Immature natural killer cell (primary cell): ENCODE results near the gene SIRT7. TPM values are rescaled to one million over a fixed set of nuclear protein-coding genes. Genes with fewer than 3 reads are reported as not detected.

ENCODE experiments used
- DNase-seq, 3 donors: peaks; one replicate each; pipeline ENCODE4 v3.0.0; 2022; ENCODE audit warnings: mixed read lengths in 1 of 3
- H3K27ac Mint-ChIP-seq, 6 donors: one replicate each; pipeline ENCODE4 v1.8.0; 2020; ENCODE audit warnings: mixed read lengths in 6 of 6, mild to moderate bottlenecking in 5 of 6, inconsistent platforms in 4 of 6, moderate library complexity in 3 of 6
- H3K27me3 Mint-ChIP-seq, 3 donors: one replicate each; pipeline ENCODE4 v1.8.0; 2020 to 2021; ENCODE audit warnings: low read depth in 3 of 3, mild to moderate bottlenecking in 3 of 3, mixed read lengths in 3 of 3, moderate library complexity in 3 of 3, inconsistent platforms in 1 of 3
- H3K36me3 Mint-ChIP-seq, 3 donors: one replicate each; pipeline ENCODE4 v1.8.0; 2020; ENCODE audit warnings: mixed read lengths in 3 of 3, inconsistent platforms in 2 of 3, mild to moderate bottlenecking in 2 of 3
- H3K4me1 Mint-ChIP-seq, 2 donors: one replicate each; pipeline ENCODE4 v1.8.0; 2020; ENCODE audit warnings: inconsistent platforms in 2 of 2, mild to moderate bottlenecking in 2 of 2, mixed read lengths in 2 of 2, moderate library complexity in 1 of 2
- H3K4me3 Mint-ChIP-seq, 5 donors: one replicate each; pipeline ENCODE4 v1.8.0; 2020; ENCODE audit warnings: mild to moderate bottlenecking in 5 of 5, mixed read lengths in 5 of 5, inconsistent platforms in 3 of 5, moderate library complexity in 3 of 5
- H3K9me3 Mint-ChIP-seq, 6 donors: one replicate each; pipeline ENCODE4 v1.8.0; 2020; ENCODE audit warnings: mild to moderate bottlenecking in 6 of 6, mixed read lengths in 6 of 6, inconsistent platforms in 4 of 6, moderate library complexity in 3 of 6
- polyA plus RNA-seq, 3 donors: library from polyadenylated mRNA; unstranded; fragments of 300-500 nt; fragmentation: Illumina TruSeq; gene quantifications; one replicate each; pipeline ENCODE4 v1.2.3, GENCODE V29; 2021

SIRT7 gene
- polyA plus RNA-seq, 3 donors from 2014 or later: 27.2 to 54.7 (median 36.2) TPM

- no peak for DNase-seq
- Mint-ChIP-seq H3K36me3 (peaks cover 4 to 30% (median 14%) of the 10 kb centered on the region in 3 donors), H3K4me3 (peak overlapping the region; percentile 80 to 87 (median 82))
Measured at GRCh38 chr17:81890447-81891302, 27.3 kb downstream of the SIRT7 start.

GRCh38 chr17:81889602-81890001 is 28.4 kb downstream of the SIRT7 start:
- Mint-ChIP-seq H3K4me1 (peaks cover 22 to 24% of the 10 kb centered on the region in 2 donors), H3K9me3 (no peaks in the 10 kb centered on the region), H3K27ac (peak overlapping the region; percentile 50 to 92 (median 86)), H3K36me3 (peaks cover 4 to 30% (median 14%) of the 10 kb centered on the region in 3 donors), H3K4me3 (peak overlapping the region; percentile 66 to 87 (median 82)), H3K27me3 (peaks cover 6 to 17% (median 6%) of the 10 kb centered on the region in 3 donors)
- no peak for DNase-seq

More at GRCh38 chr17:81890447-81891302, 27.3 kb downstream of the SIRT7 start:
- Mint-ChIP-seq H3K27ac (peak overlapping the region; percentile 79 to 97 (median 90)), H3K4me1 (peaks cover 22 to 24% of the 10 kb centered on the region in 2 donors), H3K9me3 (no peaks in the 10 kb centered on the region), H3K27me3 (peaks cover 1 to 14% (median 6%) of the 10 kb centered on the region in 3 donors)

GRCh38 chr17:81888988-81889595 is 28.9 kb downstream of the SIRT7 start:
- DNase-seq: no peak
- Mint-ChIP-seq H3K27me3 (peaks cover 6 to 17% (median 6%) of the 10 kb centered on the region in 3 donors), H3K4me3 (peak overlapping the region; percentile 58 to 85 (median 66)), H3K36me3 (peaks cover 4 to 30% (median 14%) of the 10 kb centered on the region in 3 donors), H3K27ac (peak overlapping the region in 5 of 6 donors; percentile 49 to 83 (median 57)), H3K9me3 (no peaks in the 10 kb centered on the region), H3K4me1 (peaks cover 22 to 24% of the 10 kb centered on the region in 2 donors)

GRCh38 chr17:81888105-81888987 is 29.6 kb downstream of the SIRT7 start:
- Mint-ChIP-seq H3K36me3 (peaks cover 4 to 30% (median 14%) of the 10 kb centered on the region in 3 donors), H3K9me3 (no peaks in the 10 kb centered on the region), H3K4me1 (peaks cover 22 to 24% of the 10 kb centered on the region in 2 donors), H3K27me3 (peaks cover 6 to 17% (median 6%) of the 10 kb centered on the region in 3 donors), H3K27ac (peak overlapping the region in 5 of 6 donors; percentile 18 to 63 (median 49)), H3K4me3 (peak overlapping the region in 4 of 5 donors; percentile 15 to 66 (median 52))
- no peak for DNase-seq

- no peak for DNase-seq
- H3K36me3 Mint-ChIP-seq: peaks cover 4 to 34% (median 14%) of the 10 kb centered on the region in 3 donors
- H3K4me3 Mint-ChIP-seq: no peak overlapping the region
- H3K27ac Mint-ChIP-seq: peak overlapping the region in 1 of 6 donors; percentile 64
- H3K9me3 Mint-ChIP-seq: no peaks in the 10 kb centered on the region
- peaks cover 2 to 12% (median 6%) of the 10 kb centered on the region in 3 donors for H3K27me3 Mint-ChIP-seq
- H3K4me1 Mint-ChIP-seq: peaks cover 19 to 24% of the 10 kb centered on the region in 2 donors
Measured at GRCh38 chr17:81885869-81886548, 32.0 kb downstream of the SIRT7 start.

- peak overlapping the region in 3 of 6 donors; percentile 6 to 64 (median 43) for H3K27ac Mint-ChIP-seq
- DNase-seq: no peak
- no peaks in the 10 kb centered on the region for H3K9me3 Mint-ChIP-seq
- peaks cover 17 to 23% of the 10 kb centered on the region in 2 donors for H3K4me1 Mint-ChIP-seq
- H3K36me3 Mint-ChIP-seq: peaks cover 4 to 34% (median 14%) of the 10 kb centered on the region in 3 donors
- peaks cover 0 to 11% (median 6%) of the 10 kb centered on the region in 3 donors for H3K27me3 Mint-ChIP-seq
- no peak overlapping the region for H3K4me3 Mint-ChIP-seq
Measured at GRCh38 chr17:81885454-81885853, 32.5 kb downstream of the SIRT7 start.

GRCh38 chr17:81884968-81885367 is 33.0 kb downstream of the SIRT7 start:
- Mint-ChIP-seq H3K27ac (no peak overlapping the region), H3K27me3 (peaks cover 0 to 6% (median 6%) of the 10 kb centered on the region in 3 donors), H3K4me1 (peaks cover 12 to 18% of the 10 kb centered on the region in 2 donors), H3K9me3 (no peaks in the 10 kb centered on the region), H3K4me3 (no peak overlapping the region), H3K36me3 (peaks cover 4 to 34% (median 14%) of the 10 kb centered on the region in 3 donors)
- no peak for DNase-seq

- no peaks in the 10 kb centered on the region for H3K9me3 Mint-ChIP-seq
- no peak for DNase-seq
- H3K27me3 Mint-ChIP-seq: peaks cover 0 to 6% (median 5%) of the 10 kb centered on the region in 3 donors
- H3K27ac Mint-ChIP-seq: peak overlapping the region in 1 of 6 donors; percentile 31
- peaks cover 11 to 16% of the 10 kb centered on the region in 2 donors for H3K4me1 Mint-ChIP-seq
- H3K36me3 Mint-ChIP-seq: peaks cover 4 to 34% (median 14%) of the 10 kb centered on the region in 3 donors
- no peak overlapping the region for H3K4me3 Mint-ChIP-seq
Measured at GRCh38 chr17:81884520-81884919, 33.5 kb downstream of the SIRT7 start.

GRCh38 chr17:81879121-81879520 is 38.9 kb downstream of the SIRT7 start:
- H3K27me3 Mint-ChIP-seq: peaks cover 0 to 1% (median 0%) of the 10 kb centered on the region in 3 donors
- H3K27ac Mint-ChIP-seq: peak overlapping the region in 1 of 6 donors; percentile 60
- no peaks in the 10 kb centered on the region for H3K9me3 Mint-ChIP-seq
- H3K4me3 Mint-ChIP-seq: no peak overlapping the region
- DNase-seq: no peak
- H3K36me3 Mint-ChIP-seq: peaks cover 4 to 11% (median 10%) of the 10 kb centered on the region in 3 donors
- H3K4me1 Mint-ChIP-seq: no peaks in the 10 kb centered on the region

- H3K27ac Mint-ChIP-seq: peak overlapping the region in 1 of 6 donors; percentile 49
- peaks cover 0 to 2% (median 1%) of the 10 kb centered on the region in 3 donors for H3K27me3 Mint-ChIP-seq
- H3K36me3 Mint-ChIP-seq: peaks cover 4 to 11% (median 10%) of the 10 kb centered on the region in 3 donors
- no peaks in the 10 kb centered on the region for H3K4me1 Mint-ChIP-seq
- H3K4me3 Mint-ChIP-seq: no peak overlapping the region
- no peaks in the 10 kb centered on the region for H3K9me3 Mint-ChIP-seq
- no peak for DNase-seq
Measured at GRCh38 chr17:81878294-81878693, 39.7 kb downstream of the SIRT7 start.

- Mint-ChIP-seq H3K4me1 (peaks cover 0 to 3% of the 10 kb centered on the region in 2 donors), H3K4me3 (no peak overlapping the region), H3K27me3 (peaks cover 0 to 2% (median 0%) of the 10 kb centered on the region in 3 donors), H3K36me3 (peaks cover 4 to 11% (median 8%) of the 10 kb centered on the region in 3 donors), H3K27ac (no peak overlapping the region), H3K9me3 (no peaks in the 10 kb centered on the region)
- DNase-seq: no peak
Measured at GRCh38 chr17:81877569-81877968, 40.4 kb downstream of the SIRT7 start.

GRCh38 chr17:81871387-81872230 is 46.4 kb downstream of the SIRT7 start:
- H3K27me3 Mint-ChIP-seq: peaks cover 19 to 33% (median 23%) of the 10 kb centered on the region in 3 donors
- DNase-seq: peak; percentile 96 to 98 (median 98)
- peaks cover 0 to 4% (median 0%) of the 10 kb centered on the region in 3 donors for H3K36me3 Mint-ChIP-seq
- H3K27ac Mint-ChIP-seq: peak overlapping the region; percentile 85 to 95 (median 91)
- peak overlapping the region; percentile 73 to 89 (median 83) for H3K4me3 Mint-ChIP-seq
- H3K9me3 Mint-ChIP-seq: no peaks in the 10 kb centered on the region
- peaks cover 18 to 31% of the 10 kb centered on the region in 2 donors for H3K4me1 Mint-ChIP-seq
